Activated CD4-positive, alpha-beta T cell treated with anti-CD3 and anti-CD28 coated beads, Interleukin-2, Interleukin-4, amounts not matched to agents 100 ng/mL and 50 ng/mL, durations not matched to agents 16 hours and 8 hours (primary cell): ENCODE measurements around the gene OR6S1.
A peak's percentile ranks its signal among the peaks of the same experiment; 100 is the strongest.
"Not testable (repeated sequence)": the region's sequence is repeated elsewhere in the genome, so short reads cannot be mapped to it uniquely, and the experiment has no call there.

Experiments used
- DNase-seq: peaks from one replicate; pipeline ENCODE4 v3.0.0-alpha.2; 2020; ENCODE audit warnings: low spot score

The OR6S1 gene

GRCh38 chr14:20671597-20672283 is 30.2 kb upstream of the OR6S1 start:
- peak; percentile 42 for DNase-seq

- no peak for DNase-seq
These were observed 27.5 kb upstream of the OR6S1 start for GRCh38 chr14:20668969-20669368.

GRCh38 chr14:20667957-20668356 is 26.5 kb upstream of the OR6S1 start:
- peak; percentile 77 for DNase-seq

- DNase-seq = not testable (repeated sequence)
These were observed 25.0 kb upstream of the OR6S1 start for GRCh38 chr14:20666400-20666961.

- DNase-seq = peak; percentile 95
These were observed 21.7 kb upstream of the OR6S1 start for GRCh38 chr14:20662968-20663732.

GRCh38 chr14:20661197-20661596 is 19.7 kb upstream of the OR6S1 start:
- DNase-seq = no peak

- no peak for DNase-seq
These were observed 18.4 kb upstream of the OR6S1 start for GRCh38 chr14:20659813-20660395.

- DNase-seq = no peak
These were observed 17.8 kb upstream of the OR6S1 start for GRCh38 chr14:20659336-20659735.

GRCh38 chr14:20658246-20658645 is 16.8 kb upstream of the OR6S1 start:
- DNase-seq = no peak

GRCh38 chr14:20657216-20658211 is 16.0 kb upstream of the OR6S1 start:
- peak; percentile 57 for DNase-seq

- DNase-seq = no peak
These were observed 14.8 kb upstream of the OR6S1 start for GRCh38 chr14:20656274-20656673.

- DNase-seq = no peak
These were observed 14.4 kb upstream of the OR6S1 start for GRCh38 chr14:20655851-20656250.

GRCh38 chr14:20652996-20653975 is 11.8 kb upstream of the OR6S1 start:
- DNase-seq = peak; percentile 92

- no peak for DNase-seq
These were observed 4.0 kb upstream of the OR6S1 start for GRCh38 chr14:20645481-20645880.

- no peak for DNase-seq
These were observed 3.0 kb upstream of the OR6S1 start for GRCh38 chr14:20644520-20644919.

- not testable (repeated sequence) for DNase-seq
These were observed 1.3 kb upstream of the OR6S1 start for GRCh38 chr14:20642755-20643154.

- no peak for DNase-seq
These were observed 691 bp upstream of the OR6S1 start for GRCh38 chr14:20642182-20642581.

- DNase-seq = peak; percentile 93
These were observed 8.4 kb downstream of the OR6S1 start for GRCh38 chr14:20632831-20633691.

- peak; percentile 46 for DNase-seq
These were observed 9.1 kb downstream of the OR6S1 start for GRCh38 chr14:20632448-20632830.
